DND-41 (cell line): ENCODE results near the gene ERCC4.

Experiments
- ATAC-seq: fragments of 200-7000 bp; cut with Tn5 transposase; 3 replicates; pipeline ENCODE4 v1.9.1; 2021; ENCODE audit warnings: low read depth; ENCODE audit not compliant: insufficient read depth
- DNase-seq: peaks from one replicate; pipeline ENCODE4 v3.0.0-alpha.2; 2020
- H2AFZ ChIP-seq: 2 replicates; pipeline ENCODE4 v1.6.0; 2012; ENCODE audit warnings: low read depth, low read length
- H3K27ac ChIP-seq: 2 replicates; pipeline ENCODE4 v1.5.1; 2012; ENCODE audit warnings: low read length, inconsistent platforms
- H3K27me3 ChIP-seq: fragments of 200-600 bp; sonication (generic); 2 replicates; pipeline ENCODE4 v1.6.0; 2012; ENCODE audit warnings: low read length, mild to moderate bottlenecking, inconsistent platforms; ENCODE audit not compliant: insufficient read depth, poor library complexity
- H3K36me3 ChIP-seq: 2 replicates; pipeline ENCODE4 v1.5.1; 2012; ENCODE audit warnings: low read length, inconsistent platforms; ENCODE audit not compliant: insufficient read depth
- H3K4me1 ChIP-seq: 2 replicates; pipeline ENCODE4 v1.5.1; 2012; ENCODE audit warnings: mild to moderate bottlenecking, low read length; ENCODE audit not compliant: insufficient read depth
- H3K4me2 ChIP-seq: 2 replicates; pipeline ENCODE4 v1.6.0; 2012; ENCODE audit warnings: mild to moderate bottlenecking, moderate library complexity, low read length, inconsistent platforms; ENCODE audit not compliant: insufficient read depth
- H3K4me3 ChIP-seq, 2 experiments: fragments of 200-600 bp in 1 of 2; shearing (Covaris generic) in 1 of 2; 2 replicates each; pipeline ENCODE4 v1.5.1; 2012 to 2016; ENCODE audit warnings: inconsistent platforms in 2 of 2, low read length in 2 of 2, mild to moderate bottlenecking in 2 of 2, low read depth in 1 of 2, moderate library complexity in 1 of 2
- H3K79me2 ChIP-seq: 2 replicates; pipeline ENCODE4 v1.6.0; 2012; ENCODE audit warnings: low read length, inconsistent platforms; ENCODE audit not compliant: insufficient read depth
- H3K9ac ChIP-seq: 2 replicates; pipeline ENCODE4 v1.6.0; 2012; ENCODE audit warnings: low read depth, mild to moderate bottlenecking, inconsistent platforms, low read length, moderate library complexity
- H3K9me3 ChIP-seq: 2 replicates; pipeline ENCODE4 v1.5.1; 2012; ENCODE audit warnings: low read length, moderate library complexity, mild to moderate bottlenecking, inconsistent platforms; ENCODE audit not compliant: insufficient read depth, severe bottlenecking
- H4K20me1 ChIP-seq: 2 replicates; pipeline ENCODE4 v1.6.0; 2012; ENCODE audit warnings: low read length; ENCODE audit not compliant: insufficient read depth
- EZH2 ChIP-seq: IDR thresholded peaks from 3 replicates; pipeline ENCODE4 v1.6.1; 2012; ENCODE audit warnings: borderline replicate concordance, low read depth, mild to moderate bottlenecking, moderate library complexity, low read length, inconsistent platforms; ENCODE audit not compliant: severe bottlenecking
- TF ChIP-seq, protein P1 (sequence below): IDR thresholded peaks from 2 replicates; pipeline ENCODE4 v1.5.1; 2012; ENCODE audit warnings: borderline replicate concordance, low read length, moderate library complexity, mild to moderate bottlenecking; ENCODE audit not compliant: poor library complexity, severe bottlenecking; ENCODE audit errors: extremely low read depth

ERCC4 gene

DNA sequence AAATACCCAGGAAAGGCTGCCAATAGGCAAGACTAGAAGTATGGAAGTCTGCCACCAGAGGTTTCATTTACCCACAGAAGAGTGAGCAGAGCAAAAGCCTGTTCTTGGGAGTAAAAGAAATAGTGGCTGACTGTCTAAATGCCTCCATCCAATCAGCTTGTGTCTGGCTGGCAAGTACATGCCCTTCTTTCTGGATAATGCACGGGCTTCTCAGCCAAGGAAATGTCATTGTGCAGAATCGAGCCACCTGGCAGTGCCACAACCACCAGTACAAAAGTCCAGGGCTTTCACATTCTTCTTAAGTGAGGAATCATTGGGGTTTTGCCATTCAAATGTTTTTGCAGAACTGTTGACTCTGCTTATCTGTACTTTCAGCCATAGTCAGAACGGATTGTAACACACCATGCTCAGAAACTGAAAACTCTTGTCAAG is 10.1 kb upstream of the ERCC4 start:
- Histone ChIP-seq H2AFZ (no peak overlapping the region), H3K27me3 (peaks cover 3% of the 10 kb centered on the region), H3K4me1 (no peaks in the 10 kb centered on the region), H3K79me2 (no peaks in the 10 kb centered on the region), H3K4me2 (no peak overlapping the region), H3K4me3 (no peak overlapping the region), H3K36me3 (no peaks in the 10 kb centered on the region), H3K9me3 (peaks cover 5% of the 10 kb centered on the region), H3K27ac (no peak overlapping the region), H4K20me1 (no peaks in the 10 kb centered on the region), H3K9ac (no peak overlapping the region)
- TF ChIP-seq, protein P1, sequence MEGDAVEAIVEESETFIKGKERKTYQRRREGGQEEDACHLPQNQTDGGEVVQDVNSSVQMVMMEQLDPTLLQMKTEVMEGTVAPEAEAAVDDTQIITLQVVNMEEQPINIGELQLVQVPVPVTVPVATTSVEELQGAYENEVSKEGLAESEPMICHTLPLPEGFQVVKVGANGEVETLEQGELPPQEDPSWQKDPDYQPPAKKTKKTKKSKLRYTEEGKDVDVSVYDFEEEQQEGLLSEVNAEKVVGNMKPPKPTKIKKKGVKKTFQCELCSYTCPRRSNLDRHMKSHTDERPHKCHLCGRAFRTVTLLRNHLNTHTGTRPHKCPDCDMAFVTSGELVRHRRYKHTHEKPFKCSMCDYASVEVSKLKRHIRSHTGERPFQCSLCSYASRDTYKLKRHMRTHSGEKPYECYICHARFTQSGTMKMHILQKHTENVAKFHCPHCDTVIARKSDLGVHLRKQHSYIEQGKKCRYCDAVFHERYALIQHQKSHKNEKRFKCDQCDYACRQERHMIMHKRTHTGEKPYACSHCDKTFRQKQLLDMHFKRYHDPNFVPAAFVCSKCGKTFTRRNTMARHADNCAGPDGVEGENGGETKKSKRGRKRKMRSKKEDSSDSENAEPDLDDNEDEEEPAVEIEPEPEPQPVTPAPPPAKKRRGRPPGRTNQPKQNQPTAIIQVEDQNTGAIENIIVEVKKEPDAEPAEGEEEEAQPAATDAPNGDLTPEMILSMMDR: no peak
- no peak for TF ChIP-seq EZH2
- no peak for ATAC-seq
- DNase-seq: no peak

DNA sequence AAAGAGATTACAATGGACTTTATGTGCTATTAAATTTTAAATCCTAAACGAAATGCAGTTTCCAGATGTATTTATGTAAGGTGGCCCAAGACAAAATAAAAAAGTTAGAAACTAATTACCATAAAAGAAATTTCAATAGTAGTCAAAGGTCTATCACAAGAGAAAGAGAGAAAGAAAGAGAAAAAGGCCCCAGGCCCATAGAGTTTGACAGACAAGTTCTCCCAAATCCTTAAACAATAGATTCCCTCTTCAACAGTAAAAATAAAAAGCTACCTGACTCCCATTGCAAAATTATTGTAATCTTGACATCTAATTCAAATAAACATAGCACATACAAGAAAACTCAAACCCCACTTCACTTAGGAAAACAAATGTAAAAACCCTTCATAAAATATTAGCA is 8.6 kb upstream of the ERCC4 start:
- no peak overlapping the region for H2AFZ ChIP-seq
- no peak overlapping the region for H3K9ac ChIP-seq
- peaks cover 7% of the 10 kb centered on the region for H3K27me3 ChIP-seq
- no peak overlapping the region for H3K4me2 ChIP-seq
- H3K4me3 ChIP-seq: no peak overlapping the region
- no peaks in the 10 kb centered on the region for H3K79me2 ChIP-seq
- TF ChIP-seq, protein P1: no peak
- TF ChIP-seq EZH2: no peak
- no peak overlapping the region for H3K27ac ChIP-seq
- no peaks in the 10 kb centered on the region for H3K4me1 ChIP-seq
- no peak for DNase-seq
- H4K20me1 ChIP-seq: no peaks in the 10 kb centered on the region
- no peaks in the 10 kb centered on the region for H3K36me3 ChIP-seq
- H3K9me3 ChIP-seq: peaks cover 5% of the 10 kb centered on the region
- ATAC-seq: no peak

DNA sequence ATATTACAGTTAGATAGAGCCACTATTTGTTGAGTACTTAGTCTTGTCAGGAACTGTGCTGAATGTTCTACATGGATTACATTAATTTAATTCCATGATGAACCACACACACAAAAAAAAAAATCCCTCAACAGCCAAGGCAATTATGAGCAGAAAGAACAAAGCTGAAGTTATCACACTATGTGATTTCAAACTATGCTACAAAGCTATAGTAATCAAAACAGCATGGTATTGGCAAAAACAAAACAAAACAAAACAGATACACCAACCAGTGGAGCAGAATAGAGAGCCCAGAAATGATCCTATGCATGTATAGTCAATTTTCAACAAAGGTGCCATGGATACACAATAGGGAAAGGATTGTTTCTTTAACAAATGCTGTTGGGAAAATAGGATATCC is 8.1 kb upstream of the ERCC4 start:
- DNase-seq (no peak), ATAC-seq (no peak)
- H3K36me3 ChIP-seq: no peaks in the 10 kb centered on the region
- H4K20me1 ChIP-seq: no peaks in the 10 kb centered on the region
- no peak overlapping the region for H3K9ac ChIP-seq
- H3K27ac ChIP-seq: no peak overlapping the region
- H3K27me3 ChIP-seq: peaks cover 7% of the 10 kb centered on the region
- no peak overlapping the region for H3K4me3 ChIP-seq
- no peak overlapping the region for H3K4me2 ChIP-seq
- H3K4me1 ChIP-seq: no peaks in the 10 kb centered on the region
- H2AFZ ChIP-seq: no peak overlapping the region
- TF ChIP-seq, protein P1: no peak
- no peak for TF ChIP-seq EZH2
- peaks cover 5% of the 10 kb centered on the region for H3K9me3 ChIP-seq
- no peaks in the 10 kb centered on the region for H3K79me2 ChIP-seq

DNA sequence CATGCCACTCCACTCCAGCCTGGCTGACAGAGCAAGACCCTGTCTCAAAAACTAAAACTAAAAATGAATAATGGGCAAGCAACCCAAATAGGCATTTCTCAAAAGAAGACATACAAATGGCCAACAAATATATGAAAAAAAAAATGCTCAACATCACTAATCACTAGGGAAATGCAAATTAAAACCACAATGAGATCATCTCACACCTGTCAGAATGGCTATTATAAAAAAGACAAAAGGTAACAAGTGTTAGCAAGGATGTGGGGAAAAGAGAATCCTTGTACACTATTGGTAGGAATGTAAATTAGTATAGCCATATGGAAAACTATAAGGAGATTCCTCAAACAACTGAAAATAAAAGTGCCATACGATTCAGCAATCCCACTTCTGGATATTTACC is 7.1 kb upstream of the ERCC4 start:
- Histone ChIP-seq H2AFZ (no peak overlapping the region), H3K79me2 (no peaks in the 10 kb centered on the region), H3K4me2 (no peak overlapping the region), H3K9me3 (peaks cover 5% of the 10 kb centered on the region), H3K4me3 (no peak overlapping the region), H3K36me3 (no peaks in the 10 kb centered on the region), H3K27me3 (peaks cover 7% of the 10 kb centered on the region), H3K9ac (no peak overlapping the region), H4K20me1 (no peaks in the 10 kb centered on the region), H3K4me1 (no peaks in the 10 kb centered on the region), H3K27ac (no peak overlapping the region)
- no peak for ATAC-seq
- DNase-seq: no peak
- TF ChIP-seq EZH2: no peak
